ENCODE results near the gene AREG.

DNA sequence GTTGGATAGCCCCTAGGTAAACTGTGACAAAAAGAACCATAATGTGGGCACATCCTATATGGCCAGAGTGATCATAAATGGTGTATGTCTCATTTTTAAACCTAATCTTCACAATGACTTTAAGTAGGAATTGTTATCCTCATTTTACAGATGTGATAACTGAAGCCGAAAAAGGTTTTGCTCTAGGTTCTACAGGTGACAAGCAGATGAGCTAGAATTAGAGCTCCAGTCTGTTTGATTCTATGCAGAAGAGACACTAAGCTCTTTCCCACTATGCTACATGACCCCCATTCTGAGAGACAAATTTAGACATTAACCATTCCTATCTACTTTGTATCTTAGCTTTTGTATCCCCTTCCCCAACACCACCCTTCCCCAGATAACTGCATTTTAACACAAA is 2.0 kb downstream of the AREG start:
- TF ChIP-seq EZH2 (IDR thresholded peaks at IDR 0.05): no peak
- TF ChIP-seq, protein P1, sequence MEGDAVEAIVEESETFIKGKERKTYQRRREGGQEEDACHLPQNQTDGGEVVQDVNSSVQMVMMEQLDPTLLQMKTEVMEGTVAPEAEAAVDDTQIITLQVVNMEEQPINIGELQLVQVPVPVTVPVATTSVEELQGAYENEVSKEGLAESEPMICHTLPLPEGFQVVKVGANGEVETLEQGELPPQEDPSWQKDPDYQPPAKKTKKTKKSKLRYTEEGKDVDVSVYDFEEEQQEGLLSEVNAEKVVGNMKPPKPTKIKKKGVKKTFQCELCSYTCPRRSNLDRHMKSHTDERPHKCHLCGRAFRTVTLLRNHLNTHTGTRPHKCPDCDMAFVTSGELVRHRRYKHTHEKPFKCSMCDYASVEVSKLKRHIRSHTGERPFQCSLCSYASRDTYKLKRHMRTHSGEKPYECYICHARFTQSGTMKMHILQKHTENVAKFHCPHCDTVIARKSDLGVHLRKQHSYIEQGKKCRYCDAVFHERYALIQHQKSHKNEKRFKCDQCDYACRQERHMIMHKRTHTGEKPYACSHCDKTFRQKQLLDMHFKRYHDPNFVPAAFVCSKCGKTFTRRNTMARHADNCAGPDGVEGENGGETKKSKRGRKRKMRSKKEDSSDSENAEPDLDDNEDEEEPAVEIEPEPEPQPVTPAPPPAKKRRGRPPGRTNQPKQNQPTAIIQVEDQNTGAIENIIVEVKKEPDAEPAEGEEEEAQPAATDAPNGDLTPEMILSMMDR (IDR thresholded peaks at IDR 0.05 in 2 of 3, conservative IDR thresholded peaks at IDR 0.05 in 1 of 3; ENCODE audit: borderline replicate concordance in 1 of 3, insufficient read depth in 1 of 3, low read depth in 2 of 3, low read length in 2 of 3): no peak
- no peak for TF ChIP-seq EZH2phosphoT487 (IDR thresholded peaks at IDR 0.05; ENCODE audit: borderline replicate concordance)
- TF ChIP-seq, protein P2, sequence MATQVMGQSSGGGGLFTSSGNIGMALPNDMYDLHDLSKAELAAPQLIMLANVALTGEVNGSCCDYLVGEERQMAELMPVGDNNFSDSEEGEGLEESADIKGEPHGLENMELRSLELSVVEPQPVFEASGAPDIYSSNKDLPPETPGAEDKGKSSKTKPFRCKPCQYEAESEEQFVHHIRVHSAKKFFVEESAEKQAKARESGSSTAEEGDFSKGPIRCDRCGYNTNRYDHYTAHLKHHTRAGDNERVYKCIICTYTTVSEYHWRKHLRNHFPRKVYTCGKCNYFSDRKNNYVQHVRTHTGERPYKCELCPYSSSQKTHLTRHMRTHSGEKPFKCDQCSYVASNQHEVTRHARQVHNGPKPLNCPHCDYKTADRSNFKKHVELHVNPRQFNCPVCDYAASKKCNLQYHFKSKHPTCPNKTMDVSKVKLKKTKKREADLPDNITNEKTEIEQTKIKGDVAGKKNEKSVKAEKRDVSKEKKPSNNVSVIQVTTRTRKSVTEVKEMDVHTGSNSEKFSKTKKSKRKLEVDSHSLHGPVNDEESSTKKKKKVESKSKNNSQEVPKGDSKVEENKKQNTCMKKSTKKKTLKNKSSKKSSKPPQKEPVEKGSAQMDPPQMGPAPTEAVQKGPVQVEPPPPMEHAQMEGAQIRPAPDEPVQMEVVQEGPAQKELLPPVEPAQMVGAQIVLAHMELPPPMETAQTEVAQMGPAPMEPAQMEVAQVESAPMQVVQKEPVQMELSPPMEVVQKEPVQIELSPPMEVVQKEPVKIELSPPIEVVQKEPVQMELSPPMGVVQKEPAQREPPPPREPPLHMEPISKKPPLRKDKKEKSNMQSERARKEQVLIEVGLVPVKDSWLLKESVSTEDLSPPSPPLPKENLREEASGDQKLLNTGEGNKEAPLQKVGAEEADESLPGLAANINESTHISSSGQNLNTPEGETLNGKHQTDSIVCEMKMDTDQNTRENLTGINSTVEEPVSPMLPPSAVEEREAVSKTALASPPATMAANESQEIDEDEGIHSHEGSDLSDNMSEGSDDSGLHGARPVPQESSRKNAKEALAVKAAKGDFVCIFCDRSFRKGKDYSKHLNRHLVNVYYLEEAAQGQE (IDR thresholded peaks at IDR 0.05; ENCODE audit: low read depth): no peak
- no peak for TF ChIP-seq POLR2A (IDR thresholded peaks at IDR 0.05; ENCODE audit: borderline replicate concordance, extremely low read depth, insufficient read depth, insufficient read length)
- no peak for TF ChIP-seq ZNF274 (IDR thresholded peaks at IDR 0.05; ENCODE audit: low read depth, low read length)
- TF ChIP-seq CEBPB (IDR thresholded peaks at IDR 0.05; ENCODE audit: low read depth): no peak
- TF ChIP-seq YY1 (IDR thresholded peaks at IDR 0.05; ENCODE audit: extremely low read depth, insufficient replicate concordance, low read depth, low read length): no peak
- TF ChIP-seq POLR2AphosphoS5 (IDR thresholded peaks at IDR 0.05; ENCODE audit: low read depth, low read length): peak; percentile 54
- TF ChIP-seq, protein P3, sequence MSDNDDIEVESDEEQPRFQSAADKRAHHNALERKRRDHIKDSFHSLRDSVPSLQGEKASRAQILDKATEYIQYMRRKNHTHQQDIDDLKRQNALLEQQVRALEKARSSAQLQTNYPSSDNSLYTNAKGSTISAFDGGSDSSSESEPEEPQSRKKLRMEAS (IDR thresholded peaks at IDR 0.05): no peak
- no peak for TF ChIP-seq JUND (IDR thresholded peaks at IDR 0.05)
- TF ChIP-seq SP1 (IDR thresholded peaks at IDR 0.05; ENCODE audit: low read depth): no peak
- TF ChIP-seq CBX3 (IDR thresholded peaks at IDR 0.05; ENCODE audit: low read depth): no peak

Measured in HCT116 (cell line).